MCF 10A (cell line): ENCODE data around the gene GPRC6A. TPM values are rescaled to one million over a fixed set of nuclear protein-coding genes. Genes with fewer than 3 reads are reported as not detected.
"Not testable (repeated sequence)": the region's sequence is repeated elsewhere in the genome, so short reads cannot be mapped to it uniquely, and the experiment has no call there.

Experiments
- BruUV-seq: library from RNA; stranded (reverse); fragments of 400-500 nt; replicated peaks from 2 replicates; lab custom pipeline; 2021; lab: Mats Ljungman, UMichigan
- CTCF ChIA-PET: fragments of 300-600 bp; sonication (Branson Sonifier 250); formaldehyde crosslinking; extraction: SDS; loops from one replicate; lab custom pipeline; 2021; ENCODE audit warnings: antibody characterized with exemption, inconsistent platforms; lab: Yijun Ruan, JAX
- POLR2A ChIA-PET: fragments of 300-600, 350-650 bp; sonication (Branson Sonifier 250); formaldehyde crosslinking; extraction: SDS; loops from one replicate; lab custom pipeline; 2020; ENCODE audit warnings: antibody characterized with exemption, inconsistent platforms; lab: Yijun Ruan, JAX
- DNase-seq: peaks from one replicate; pipeline ENCODE4 v3.0.0-alpha.2; 2018; ENCODE audit not compliant: unreplicated experiment
- H3K27ac Mint-ChIP-seq: one replicate; pipeline ENCODE4 v1.8.0; 2022; ENCODE audit warnings: mild to moderate bottlenecking, low read depth, mixed read lengths; ENCODE audit not compliant: unreplicated experiment
- H3K27me3 Mint-ChIP-seq: one replicate; pipeline ENCODE4 v1.8.0; 2022; ENCODE audit warnings: mixed read lengths; ENCODE audit not compliant: insufficient read depth, unreplicated experiment
- H3K36me3 Mint-ChIP-seq: one replicate; pipeline ENCODE4 v1.8.0; 2022; ENCODE audit warnings: mild to moderate bottlenecking, moderate library complexity, mixed read lengths; ENCODE audit not compliant: insufficient read depth, unreplicated experiment
- H3K4me1 Mint-ChIP-seq: one replicate; pipeline ENCODE4 v1.8.0; 2022; ENCODE audit warnings: mixed read lengths; ENCODE audit not compliant: insufficient read depth, unreplicated experiment
- H3K4me3 Mint-ChIP-seq: one replicate; pipeline ENCODE4 v1.8.0; 2022; ENCODE audit warnings: mild to moderate bottlenecking, moderate library complexity, mixed read lengths; ENCODE audit not compliant: unreplicated experiment
- H3K9me3 Mint-ChIP-seq: one replicate; pipeline ENCODE4 v1.8.0; 2022; ENCODE audit warnings: mixed read lengths; ENCODE audit not compliant: unreplicated experiment
- intact Hi-C: fragments of 100-400 bp; cut with micrococcal nuclease; formaldehyde crosslinking; loops from 2 replicates; pipeline ENCODE4 v1.14.1; 2022
- total RNA-seq: library from RNA; stranded (reverse); gene quantifications from 2 replicates; pipeline ENCODE4 v1.2.3, GENCODE V29; 2022
- TF ChIP-seq, protein P1 (sequence below): fragments of 200-600 bp; IDR thresholded peaks from one replicate; pipeline ENCODE4 v1.8.0; 2022; ENCODE audit warnings: antibody characterized with exemption, mild to moderate bottlenecking; ENCODE audit not compliant: unreplicated experiment

Gene GPRC6A
- total RNA-seq, 1 experiment from 2014 or later, result not detected

DNA sequence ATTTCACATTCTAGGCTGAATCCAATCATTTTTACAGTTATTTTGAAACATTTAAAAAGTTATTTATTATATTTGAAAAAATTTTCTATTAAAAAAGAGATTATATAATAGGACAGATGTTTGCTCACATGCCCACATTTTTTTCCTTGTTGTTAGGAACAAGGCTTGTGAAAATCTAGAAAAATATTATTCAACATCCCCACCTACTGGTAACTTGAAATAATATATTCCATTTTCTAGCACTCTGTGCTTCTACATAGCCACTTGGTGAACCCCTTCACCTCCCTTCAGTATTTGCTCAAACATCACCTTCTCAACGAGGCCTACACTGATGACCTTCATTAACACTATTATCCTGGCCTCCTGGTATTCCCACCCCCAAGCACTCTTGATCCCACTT is 18.3 kb upstream of the GPRC6A start:
- CTCF ChIA-PET, result interaction anchor here (0.7 to 5.6 kb wide), 12 partner anchors 11 to 997 kb away, joined by 3 to 56 read pairs (median 4); no protein-coding TSS in a partner anchor
- H3K4me1 Mint-ChIP-seq, result no peaks in the 10 kb centered on the region

DNA sequence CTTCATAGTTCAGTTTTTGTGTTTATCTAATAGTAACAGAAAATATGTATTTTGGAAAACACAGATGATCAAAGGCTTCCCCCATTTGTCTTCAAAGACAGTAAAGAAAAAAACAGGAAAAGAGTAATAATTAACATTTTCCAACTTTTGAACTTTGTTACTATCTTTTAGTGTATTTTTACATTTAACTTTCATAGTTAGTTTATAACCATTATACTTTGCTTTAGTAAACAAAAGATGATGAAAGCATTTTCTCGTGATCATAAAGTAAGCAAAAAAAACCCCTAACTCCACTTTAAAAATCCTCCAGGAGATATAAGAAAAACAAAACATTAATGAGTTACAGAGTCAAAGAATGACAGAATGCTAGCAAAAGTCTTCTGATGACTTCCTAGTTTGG is 13.6 kb upstream of the GPRC6A start:
- ChIA-PET POLR2A (interaction anchor here (0.6 kb wide), 1 partner anchor 17 kb away, joined by 3 read pairs; no protein-coding TSS in a partner anchor), CTCF (interaction anchor here (5.6 kb wide), 1 partner anchor 63 kb away, joined by 56 read pairs; no protein-coding TSS in a partner anchor)
- intact Hi-C loops, result no loop called here
- Mint-ChIP-seq H3K27me3 (peaks cover 39% of the 10 kb centered on the region), H3K27ac (no peak overlapping the region), H3K9me3 (peaks cover 7% of the 10 kb centered on the region), H3K36me3 (no peaks in the 10 kb centered on the region), H3K4me3 (no peak overlapping the region), H3K4me1 (peaks cover 5% of the 10 kb centered on the region)
- TF ChIP-seq, protein P1, sequence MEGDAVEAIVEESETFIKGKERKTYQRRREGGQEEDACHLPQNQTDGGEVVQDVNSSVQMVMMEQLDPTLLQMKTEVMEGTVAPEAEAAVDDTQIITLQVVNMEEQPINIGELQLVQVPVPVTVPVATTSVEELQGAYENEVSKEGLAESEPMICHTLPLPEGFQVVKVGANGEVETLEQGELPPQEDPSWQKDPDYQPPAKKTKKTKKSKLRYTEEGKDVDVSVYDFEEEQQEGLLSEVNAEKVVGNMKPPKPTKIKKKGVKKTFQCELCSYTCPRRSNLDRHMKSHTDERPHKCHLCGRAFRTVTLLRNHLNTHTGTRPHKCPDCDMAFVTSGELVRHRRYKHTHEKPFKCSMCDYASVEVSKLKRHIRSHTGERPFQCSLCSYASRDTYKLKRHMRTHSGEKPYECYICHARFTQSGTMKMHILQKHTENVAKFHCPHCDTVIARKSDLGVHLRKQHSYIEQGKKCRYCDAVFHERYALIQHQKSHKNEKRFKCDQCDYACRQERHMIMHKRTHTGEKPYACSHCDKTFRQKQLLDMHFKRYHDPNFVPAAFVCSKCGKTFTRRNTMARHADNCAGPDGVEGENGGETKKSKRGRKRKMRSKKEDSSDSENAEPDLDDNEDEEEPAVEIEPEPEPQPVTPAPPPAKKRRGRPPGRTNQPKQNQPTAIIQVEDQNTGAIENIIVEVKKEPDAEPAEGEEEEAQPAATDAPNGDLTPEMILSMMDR, result no peak
- no peak for DNase-seq
- no TSS peak for BruUV-seq

More for the DNA sequence above, 18.3 kb upstream of the GPRC6A start:
- no peak overlapping the region for H3K27ac Mint-ChIP-seq
- peak; percentile 47 for DNase-seq
- TF ChIP-seq, protein P1, result peak; percentile 29
- peaks cover 63% of the 10 kb centered on the region for H3K27me3 Mint-ChIP-seq
- no peaks in the 10 kb centered on the region for H3K36me3 Mint-ChIP-seq
- no TSS peak for BruUV-seq
- H3K4me3 Mint-ChIP-seq, result no peak overlapping the region
- intact Hi-C loops, result loop anchor here (1.0 to 5.0 kb wide), 3 partner anchors 68 to 630 kb away; no protein-coding TSS in a partner anchor
- POLR2A ChIA-PET, result no interaction called here
- H3K9me3 Mint-ChIP-seq, result peaks cover 14% of the 10 kb centered on the region

GRCh38 chr6:116840091-116840490 is 11.2 kb upstream of the GPRC6A start:
- TF ChIP-seq, protein P1, result no peak
- Mint-ChIP-seq H3K27me3 (peaks cover 41% of the 10 kb centered on the region), H3K4me3 (no peak overlapping the region), H3K36me3 (no peaks in the 10 kb centered on the region), H3K9me3 (peaks cover 4% of the 10 kb centered on the region), H3K27ac (no peak overlapping the region), H3K4me1 (peaks cover 5% of the 10 kb centered on the region)
- DNase-seq, result peak; percentile 39
- intact Hi-C loops, result no loop called here
- no TSS peak for BruUV-seq
- POLR2A ChIA-PET, result no interaction called here
- CTCF ChIA-PET, result interaction anchor here (0.6 kb wide), 1 partner anchor 17 kb away, joined by 4 read pairs; no protein-coding TSS in a partner anchor

DNA sequence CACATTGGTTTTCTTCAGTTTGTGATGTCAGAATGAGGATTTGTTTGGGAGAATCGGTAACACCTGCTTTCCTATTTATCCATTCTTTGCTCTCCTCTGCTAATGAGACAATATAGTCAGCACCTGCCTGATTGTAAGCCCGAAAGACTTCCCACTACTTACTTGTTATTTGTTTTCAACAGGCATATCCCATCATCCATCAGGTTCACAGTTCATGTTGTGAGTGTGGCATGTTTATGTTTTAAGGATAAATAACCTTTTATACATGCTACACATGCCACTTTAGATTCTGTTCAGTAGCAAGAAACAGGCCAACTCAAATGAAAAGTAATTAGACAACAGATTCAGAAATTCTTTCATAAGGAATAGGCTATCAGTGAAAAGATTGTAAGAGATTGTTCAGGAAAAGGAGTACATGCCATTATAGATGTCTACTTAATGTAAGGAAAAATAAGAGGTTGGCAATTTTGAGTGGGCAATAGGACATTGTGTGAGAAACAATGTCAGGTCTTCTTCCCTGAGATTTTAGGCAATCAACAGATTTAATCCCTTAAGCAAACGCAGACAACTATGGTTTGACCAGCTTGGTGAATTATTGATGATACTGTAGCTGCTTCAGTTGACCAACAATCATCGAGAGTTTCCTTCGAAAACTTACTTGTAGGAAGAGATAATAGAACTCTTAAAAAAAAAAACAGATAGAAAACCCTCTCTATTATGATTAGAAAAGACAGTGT is 7.9 kb upstream of the GPRC6A start:
- Mint-ChIP-seq H3K4me1 (peaks cover 5% of the 10 kb centered on the region), H3K27ac (no peak overlapping the region), H3K27me3 (peaks cover 45% of the 10 kb centered on the region), H3K4me3 (no peak overlapping the region), H3K9me3 (no peaks in the 10 kb centered on the region), H3K36me3 (no peaks in the 10 kb centered on the region)
- BruUV-seq, result no TSS peak
- ChIA-PET POLR2A (no interaction called here), CTCF (interaction anchor here (1.6 to 2.1 kb wide), 2 partner anchors 9 to 10 kb away, joined by 6 to 7 read pairs; no protein-coding TSS in a partner anchor)
- TF ChIP-seq, protein P1, result no peak
- intact Hi-C loops, result no loop called here
- no peak for DNase-seq

- ChIA-PET POLR2A (interaction anchor here (1.1 kb wide), 1 partner anchor 9 kb away, joined by 4 read pairs; no protein-coding TSS in a partner anchor), CTCF (interaction anchor here (0.5 to 1.0 kb wide), 3 partner anchors 9 to 391 kb away, joined by 3 read pairs; no protein-coding TSS in a partner anchor)
- H3K9me3 Mint-ChIP-seq, H3K4me1 Mint-ChIP-seq, H3K27ac Mint-ChIP-seq, DNase-seq, H3K36me3 Mint-ChIP-seq, BruUV-seq, H3K4me3 Mint-ChIP-seq: not testable (repeated sequence)
- peaks cover 62% of the 10 kb centered on the region for H3K27me3 Mint-ChIP-seq
- intact Hi-C loops, result loop anchor here (5.0 kb wide), 1 partner anchor 37 kb away; no protein-coding TSS in a partner anchor
Measured at GRCh38 chr6:116834526-116834925, 5.6 kb upstream of the GPRC6A start.
